DMS 273 treated with DMSO at 0.1 percent for 48 hours (cell line): Measurements from ENCODE around the gene HMGCL.

Experiments used
- DNase-seq: peaks from one replicate; lab custom pipeline; 2025; lab: John Stamatoyannopoulos, UW

Gene HMGCL

GRCh38 chr1:23774174-23774880, 50.9 kb downstream of the HMGCL start:
- no peak for DNase-seq

DNA sequence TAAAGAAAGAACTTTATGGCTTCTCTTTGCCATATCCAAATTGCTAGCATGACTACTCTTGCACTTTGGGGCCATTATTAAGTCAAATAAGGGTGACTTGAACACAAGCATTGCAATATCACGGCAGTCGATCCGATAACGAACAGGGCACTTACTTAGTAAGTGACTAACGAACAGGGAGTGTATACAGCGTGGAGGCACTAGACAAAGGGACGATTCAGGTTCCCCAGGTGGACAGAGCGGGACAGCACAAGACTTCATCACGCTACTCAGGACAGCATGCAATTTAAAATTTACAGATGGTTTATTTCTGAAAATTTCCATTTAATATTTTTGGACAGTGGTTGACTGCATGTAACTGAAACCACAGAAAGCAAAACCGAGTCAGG, 52.4 kb downstream of the HMGCL start:
- no peak for DNase-seq

- DNase-seq: no peak
These were observed 53.0 kb downstream of the HMGCL start for GRCh38 chr1:23772049-23772853.

GRCh38 chr1:23768733-23769132, 56.5 kb downstream of the HMGCL start:
- no peak for DNase-seq

DNA sequence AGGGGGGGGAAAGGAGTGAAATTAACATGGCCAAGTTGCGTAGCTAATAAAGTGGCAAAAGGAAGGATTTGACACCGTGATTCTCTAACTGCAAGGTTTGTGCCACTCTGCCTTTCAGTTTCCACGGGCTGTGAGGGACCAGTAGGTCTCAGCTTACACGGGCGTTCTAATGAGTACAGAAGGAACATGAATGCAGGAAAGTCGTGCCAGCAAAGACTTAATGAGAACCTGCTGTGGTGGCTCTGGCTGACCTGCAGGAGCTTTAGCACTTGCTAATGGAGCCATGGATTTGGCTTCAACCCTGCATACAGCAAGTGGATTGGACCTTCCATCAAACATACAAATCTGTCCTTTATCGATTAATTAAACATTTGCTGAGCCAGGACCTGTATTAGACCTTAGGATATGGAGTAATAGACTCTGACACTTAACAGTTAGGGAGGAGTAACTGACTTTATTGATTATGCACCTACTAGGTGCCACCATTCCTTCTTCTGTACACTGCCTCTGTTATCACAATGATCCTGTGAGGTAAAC, 62.1 kb downstream of the HMGCL start:
- no peak for DNase-seq

DNA sequence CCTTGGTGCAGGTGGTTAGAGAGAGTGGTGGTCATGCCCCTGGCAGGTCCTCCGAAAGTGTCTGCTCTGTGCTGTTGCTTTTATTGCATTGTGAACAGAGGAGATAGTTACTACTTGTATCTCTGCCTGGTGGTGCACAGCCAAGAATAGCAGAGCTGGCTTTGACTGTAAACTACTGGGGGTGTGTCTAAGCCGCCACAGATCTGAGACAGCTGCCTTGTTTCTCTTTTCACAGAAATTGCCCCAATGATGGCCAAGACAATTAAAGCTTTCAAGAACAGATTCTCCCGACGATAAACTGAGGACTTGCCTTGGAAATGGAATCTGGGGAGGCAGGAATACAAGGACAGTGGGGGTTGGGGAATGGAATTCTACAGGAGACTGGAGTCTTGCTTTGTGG, 66.0 kb downstream of the HMGCL start:
- no peak for DNase-seq

DNA sequence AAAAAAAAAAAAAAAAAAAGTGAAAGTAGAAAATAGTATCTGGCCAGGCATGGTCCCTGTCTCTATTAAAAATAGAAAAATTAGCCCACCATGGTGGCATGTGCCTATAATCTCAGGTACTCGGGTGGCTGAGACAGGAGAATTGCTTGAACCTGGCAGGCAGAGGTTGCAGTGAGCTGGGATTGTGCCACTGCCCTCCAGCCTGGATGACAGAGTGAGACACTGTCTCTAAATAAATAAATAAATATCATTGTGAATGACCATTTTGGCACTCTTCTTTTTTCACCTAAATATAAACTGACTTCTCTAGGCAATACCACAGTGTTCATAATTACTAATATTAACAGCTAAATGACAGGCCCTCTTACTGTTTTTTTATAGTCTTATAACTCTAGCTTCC, 67.4 kb downstream of the HMGCL start:
- no peak for DNase-seq

GRCh38 chr1:23756676-23757075, 68.6 kb downstream of the HMGCL start:
- no peak for DNase-seq

DNA sequence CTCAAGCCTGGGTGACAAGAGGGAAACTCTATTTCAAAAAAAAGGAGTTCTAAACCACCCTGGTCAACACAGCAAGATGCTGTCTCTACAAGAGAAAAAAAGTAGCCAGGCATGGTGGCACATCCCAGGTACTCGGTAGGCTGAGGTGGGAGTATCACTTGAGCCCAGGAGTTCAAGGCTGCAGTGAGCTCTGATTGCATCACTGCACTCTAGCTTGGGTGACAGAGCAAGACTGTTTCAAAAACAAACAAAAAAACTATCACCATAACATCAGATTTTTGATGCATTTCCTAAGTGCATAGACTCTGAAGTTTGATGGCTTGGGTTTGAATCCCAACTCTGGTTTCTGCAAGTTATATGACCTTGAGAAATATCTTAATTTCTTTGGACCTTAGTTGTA, 72.3 kb downstream of the HMGCL start:
- DNase-seq: no peak
